CD14-positive monocyte (primary cell): ENCODE results near the gene TNXB. TPM values are rescaled to one million over a fixed set of nuclear protein-coding genes. Genes with fewer than 3 reads are reported as not detected.
"Not testable (repeated sequence)": the region's sequence is repeated elsewhere in the genome, so short reads cannot be mapped to it uniquely, and the experiment has no call there.

Experiments
- DNase-seq, 3 donors: peaks; one replicate each; pipeline ENCODE4 v3.0.0-alpha.2; 2011 to 2022
- H2AFZ ChIP-seq: 2 replicates; pipeline ENCODE4 v1.6.0; 2012; ENCODE audit warnings: mild to moderate bottlenecking, low read depth, low read length, inconsistent platforms; ENCODE audit not compliant: insufficient read depth, poor library complexity, severe bottlenecking
- H3K27ac ChIP-seq, 2 donors: 1 replicate in 1 of 2; 2 replicates in 1 of 2; pipeline ENCODE4 v1.5.1; 2012 to 2013; ENCODE audit warnings: low read length in 2 of 2, control low read depth in 1 of 2, inconsistent platforms in 1 of 2, low read depth in 1 of 2, mild to moderate bottlenecking in 1 of 2
- H3K27me3 ChIP-seq, 2 donors: one replicate each; pipeline versions ENCODE4 v1.6.0 to v1.6.1; 2011 to 2013; ENCODE audit warnings: low read length in 2 of 2; ENCODE audit not compliant: control insufficient read depth in 2 of 2, insufficient read depth in 2 of 2
- H3K36me3 ChIP-seq, 2 donors: replicated peaks in 1 of 2; 1 replicate in 1 of 2; 2 replicates in 1 of 2; pipeline versions ENCODE4 v1.5.1 to v1.6.1; 2012 to 2013; ENCODE audit warnings: low read length in 2 of 2, control low read depth in 1 of 2, inconsistent platforms in 1 of 2, mild to moderate bottlenecking in 1 of 2; ENCODE audit not compliant: insufficient read depth in 2 of 2, control insufficient read depth in 1 of 2
- H3K4me1 ChIP-seq, 2 donors: 1 replicate in 1 of 2; 2 replicates in 1 of 2; pipeline versions ENCODE4 v1.5.1 to v1.6.1; 2012 to 2013; ENCODE audit warnings: low read length in 2 of 2, control low read depth in 1 of 2, inconsistent platforms in 1 of 2, mild to moderate bottlenecking in 1 of 2, moderate library complexity in 1 of 2; ENCODE audit not compliant: insufficient read depth in 2 of 2, control insufficient read depth in 1 of 2
- H3K4me2 ChIP-seq: replicated peaks from 2 replicates; pipeline ENCODE3; 2012; ENCODE audit warnings: low read length, moderate library complexity, mild to moderate bottlenecking; ENCODE audit not compliant: poor library complexity, severe bottlenecking; ENCODE audit errors: extremely low read depth
- H3K4me3 ChIP-seq, 3 experiments: fragments of 200-600 bp in 1 of 3; sonication (generic) in 1 of 3; replicated peaks in 1 of 3; 1 replicate in 2 of 3; 2 replicates in 1 of 3; pipeline ENCODE4 v1.5.1; 2011 to 2013; ENCODE audit warnings: low read length in 3 of 3, mild to moderate bottlenecking in 3 of 3, control low read depth in 2 of 3, low read depth in 2 of 3, inconsistent platforms in 1 of 3, moderate library complexity in 1 of 3
- H3K79me2 ChIP-seq: 2 replicates; pipeline ENCODE4 v1.6.0; 2012; ENCODE audit warnings: mild to moderate bottlenecking, control low read depth, inconsistent platforms, low read length, moderate library complexity; ENCODE audit not compliant: insufficient read depth
- H3K9ac ChIP-seq: 2 replicates; pipeline ENCODE4 v1.6.0; 2017; ENCODE audit warnings: low read length, mild to moderate bottlenecking; ENCODE audit not compliant: insufficient read depth, poor library complexity, severe bottlenecking
- H3K9me3 ChIP-seq, 2 donors: replicated peaks in 1 of 2; 1 replicate in 1 of 2; 2 replicates in 1 of 2; pipeline versions ENCODE4 v1.5.1 to v1.6.1; 2012 to 2013; ENCODE audit warnings: low read length in 2 of 2, control low read depth in 1 of 2; ENCODE audit not compliant: control insufficient read depth in 1 of 2, insufficient read depth in 1 of 2
- H4K20me1 ChIP-seq: 2 replicates; pipeline ENCODE4 v1.6.0; 2012; ENCODE audit warnings: mild to moderate bottlenecking, low read length, control low read depth, moderate library complexity; ENCODE audit not compliant: insufficient read depth
- H3K27ac Mint-ChIP-seq, 7 donors: one replicate each; pipeline ENCODE4 v1.8.0; 2020; ENCODE audit warnings: mild to moderate bottlenecking in 7 of 7, mixed read lengths in 7 of 7, moderate library complexity in 6 of 7, inconsistent platforms in 2 of 7
- H3K27me3 Mint-ChIP-seq, 3 donors: one replicate each; pipeline ENCODE4 v1.8.0; 2021 to 2022; ENCODE audit warnings: low read depth in 3 of 3, mild to moderate bottlenecking in 3 of 3, mixed read lengths in 3 of 3, moderate library complexity in 3 of 3, inconsistent platforms in 1 of 3
- H3K36me3 Mint-ChIP-seq, 2 donors: one replicate each; pipeline ENCODE4 v1.8.0; 2020; ENCODE audit warnings: mixed read lengths in 2 of 2, inconsistent platforms in 1 of 2, mild to moderate bottlenecking in 1 of 2
- H3K4me1 Mint-ChIP-seq: one replicate; pipeline ENCODE4 v1.8.0; 2020; ENCODE audit warnings: mild to moderate bottlenecking, mixed read lengths
- H3K4me3 Mint-ChIP-seq, 2 donors: one replicate each; pipeline ENCODE4 v1.8.0; 2020; ENCODE audit warnings: mild to moderate bottlenecking in 2 of 2, mixed read lengths in 2 of 2, moderate library complexity in 1 of 2
- H3K9me3 Mint-ChIP-seq, 7 donors: one replicate each; pipeline ENCODE4 v1.8.0; 2020 to 2022; ENCODE audit warnings: mixed read lengths in 7 of 7, mild to moderate bottlenecking in 6 of 7, moderate library complexity in 6 of 7, inconsistent platforms in 2 of 7
- WGBS: methylation state at CpG from one replicate; pipeline ENCODE4 v1.1.5; 2013; ENCODE audit warnings: missing lambda C conversion rate; ENCODE audit not compliant: insufficient coverage; 5-methylcytosine and 5-hydroxymethylcytosine counted together
- intact Hi-C, 2 donors: fragments of 100-400 bp; cut with micrococcal nuclease; formaldehyde crosslinking; loops; one replicate each; pipeline versions ENCODE4 v1.15.0 to v1.15.1; 2023
- polyA plus RNA-seq, 3 donors: library from polyadenylated mRNA; depleted of rRNA in 1 of 3; unstranded in 2 of 3; stranded (reverse) in 1 of 3; fragments of 300-500 nt in 2 of 3; fragments of >200 nt in 1 of 3; fragmentation: Illumina TruSeq in 2 of 3; gene quantifications; 1 replicate in 2 of 3; 2 replicates in 1 of 3; pipeline ENCODE4 v1.2.3, GENCODE V29; 2012 to 2021
- small RNA-seq: library from RNA; depleted of rRNA; stranded (forward); fragments of <200 nt; gene quantifications from one replicate; pipeline ENCODE3, GENCODE V24; 2012; ENCODE audit warnings: low read depth; ENCODE audit not compliant: insufficient read length

The TNXB gene
- polyA plus RNA-seq, 3 donors: 1.2 TPM; not detected in 2

GRCh38 chr6:32002546-32003268, 106.4 kb downstream of the TNXB start:
- H3K36me3 ChIP-seq, H3K9me3 ChIP-seq, H3K27ac Mint-ChIP-seq, H2AFZ ChIP-seq, H3K36me3 Mint-ChIP-seq, H3K4me1 Mint-ChIP-seq, H3K9ac ChIP-seq, H3K27ac ChIP-seq, H3K27me3 Mint-ChIP-seq, H3K27me3 ChIP-seq, DNase-seq, H3K4me2 ChIP-seq, intact Hi-C loops, H3K9me3 Mint-ChIP-seq, H3K4me3 ChIP-seq, H4K20me1 ChIP-seq, H3K4me1 ChIP-seq, H3K79me2 ChIP-seq, H3K4me3 Mint-ChIP-seq: not testable (repeated sequence)
- WGBS: no CpG with 5 or more reads among the region's 15 CpGs

GRCh38 chr6:31996385-31996784, 112.8 kb downstream of the TNXB start:
- H3K27ac Mint-ChIP-seq, H3K4me1 Mint-ChIP-seq, H3K9me3 Mint-ChIP-seq, H3K27me3 Mint-ChIP-seq, H3K4me3 ChIP-seq, H3K9me3 ChIP-seq, H3K4me1 ChIP-seq, H3K9ac ChIP-seq, intact Hi-C loops, H3K4me2 ChIP-seq, DNase-seq, H2AFZ ChIP-seq, H3K79me2 ChIP-seq, H3K36me3 ChIP-seq, H3K27me3 ChIP-seq, H3K27ac ChIP-seq, H3K36me3 Mint-ChIP-seq, H3K4me3 Mint-ChIP-seq, H4K20me1 ChIP-seq: not testable (repeated sequence)
- 100% methylated on average over 3 of the region's 6 CpGs for WGBS

- H3K9ac ChIP-seq, H3K9me3 ChIP-seq, H3K4me3 Mint-ChIP-seq, H3K36me3 Mint-ChIP-seq, H3K27ac Mint-ChIP-seq, intact Hi-C loops, H3K27me3 Mint-ChIP-seq, H3K4me2 ChIP-seq, H2AFZ ChIP-seq, DNase-seq, H3K4me1 Mint-ChIP-seq, H4K20me1 ChIP-seq, H3K27ac ChIP-seq, H3K4me1 ChIP-seq, H3K27me3 ChIP-seq, H3K36me3 ChIP-seq, H3K9me3 Mint-ChIP-seq, H3K79me2 ChIP-seq, H3K4me3 ChIP-seq: not testable (repeated sequence)
- no CpG with 5 or more reads among the region's 14 CpGs for WGBS
Measured at GRCh38 chr6:31994421-31994820, 114.7 kb downstream of the TNXB start.

Small RNAs within 50 kb of the gene (small RNA-seq; reads per million reads assigned to genes)
- gene RNA5SP206: not detected

Other genes with a start within 250 kb of the TNXB start
- 10 to 100 TPM; 70.2 to 89.5 (median 81.8) TPM for gene NEU1, start 246.5 kb downstream of the TNXB start, polyA plus RNA-seq
- gene SLC44A4, start 230.3 kb downstream of the TNXB start, polyA plus RNA-seq: under 1 TPM in 1 of 3 donors, not detected in 2; 0.09 TPM
- 10 to 100 TPM in 2 of 3 donors, 1 to 10 TPM in 1; 9.9 to 52.8 (median 16.0) TPM for gene EHMT2, start 211.6 kb downstream of the TNXB start, polyA plus RNA-seq
- gene ZBTB12, start 207.3 kb downstream of the TNXB start, polyA plus RNA-seq: under 1 TPM in 1 of 3 donors, not detected in 2; 0.11 TPM
- 1 to 10 TPM; 5.4 to 7.2 (median 6.5) TPM for gene C2, start 181.6 kb downstream of the TNXB start, polyA plus RNA-seq
- 1 to 10 TPM in 1 of 3 donors, under 1 TPM in 1, not detected in 1; 0.37 to 2.2 TPM for gene CFB, start 163.2 kb downstream of the TNXB start, polyA plus RNA-seq
- 10 to 100 TPM; 48.8 to 74.4 (median 61.4) TPM for gene NELFE, start 150.4 kb downstream of the TNXB start, polyA plus RNA-seq
- 10 to 100 TPM; 13.2 to 72.1 (median 13.2) TPM for gene SKIC2, start 150.2 kb downstream of the TNXB start, polyA plus RNA-seq
- gene DXO, start 137.2 kb downstream of the TNXB start, polyA plus RNA-seq: 10 to 100 TPM in 2 of 3 donors, 1 to 10 TPM in 1; 5.5 to 49.6 (median 10.4) TPM
- 10 to 100 TPM in 1 of 3 donors, not detected in 2; 12.6 TPM for gene C4A, start 127.3 kb downstream of the TNXB start, polyA plus RNA-seq
- gene C4B, start 94.5 kb downstream of the TNXB start, polyA plus RNA-seq: 10 to 100 TPM in 1 of 3 donors, under 1 TPM in 1, not detected in 1; 0.18 to 11.6 TPM
- gene CYP21A2, start 70.9 kb downstream of the TNXB start, polyA plus RNA-seq: under 1 TPM in 1 of 3 donors, not detected in 2; 0.16 TPM
- 100 to 1,000 TPM in 1 of 3 donors, 10 to 100 TPM in 2; 15.7 to 147 (median 17.8) TPM for gene ATF6B, start 18.9 kb upstream of the TNXB start, polyA plus RNA-seq
- gene FKBPL, start 20.9 kb upstream of the TNXB start, polyA plus RNA-seq: 1 to 10 TPM; 1.2 to 2.4 (median 1.8) TPM
- not detected for gene PRRT1, start 42.6 kb upstream of the TNXB start, polyA plus RNA-seq
- gene PPT2, start 44.8 kb upstream of the TNXB start, polyA plus RNA-seq: 1 to 10 TPM; 1.4 to 4.0 (median 1.8) TPM
- 1 to 10 TPM in 1 of 3 donors, under 1 TPM in 1, not detected in 1; 0.22 to 1.8 TPM for gene EGFL8, start 55.3 kb upstream of the TNXB start, polyA plus RNA-seq
- gene AGPAT1, start 66.7 kb upstream of the TNXB start, polyA plus RNA-seq: 10 to 100 TPM in 2 of 3 donors, 1 to 10 TPM in 1; 9.9 to 34.4 (median 11.3) TPM
- 100 to 1,000 TPM in 1 of 3 donors, 10 to 100 TPM in 2; 62.2 to 108 (median 83.5) TPM for gene RNF5, start 69.1 kb upstream of the TNXB start, polyA plus RNA-seq
- gene AGER, start 74.9 kb upstream of the TNXB start, polyA plus RNA-seq: 10 to 100 TPM in 1 of 3 donors, under 1 TPM in 1, not detected in 1; 0.60 to 55.0 TPM
- gene PBX2, start 80.9 kb upstream of the TNXB start, polyA plus RNA-seq: 100 to 1,000 TPM in 1 of 3 donors, 1 to 10 TPM in 2; 1.9 to 201 (median 4.0) TPM
- 100 to 1,000 TPM in 2 of 3 donors, 10 to 100 TPM in 1; 86.1 to 340 (median 101) TPM for gene GPSM3, start 83.3 kb upstream of the TNXB start, polyA plus RNA-seq
- gene NOTCH4, start 114.7 kb upstream of the TNXB start, polyA plus RNA-seq: 1 to 10 TPM; 5.2 to 8.1 (median 6.1) TPM